ENCODE results near the gene CORO2B. TPM values are rescaled to one million over a fixed set of nuclear protein-coding genes. Genes with fewer than 3 reads are reported as not detected.

CORO2B gene
- total RNA-seq, 4 donors from 2014 or later: 3.1 to 9.6 (median 8.6) TPM

DNA sequence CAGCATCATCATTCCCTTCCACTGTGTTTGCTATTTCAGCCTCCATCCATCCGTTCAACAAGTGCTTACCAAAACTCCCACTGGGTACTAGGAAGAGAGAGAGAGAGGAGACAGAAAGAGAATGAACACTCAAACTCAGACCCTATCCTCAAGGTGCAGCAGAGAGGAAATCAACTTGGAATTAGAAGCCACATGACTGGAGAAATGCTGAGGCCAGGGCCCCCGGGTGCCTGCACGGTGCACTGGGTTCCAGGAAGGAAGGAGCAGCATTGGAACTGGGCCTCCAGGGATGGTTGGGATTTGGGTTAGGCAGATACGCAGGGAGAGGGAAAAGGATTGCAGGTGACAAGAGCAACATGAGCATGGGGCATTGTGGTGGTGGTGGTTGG, 30.0 kb downstream of the CORO2B start:
- H3K36me3 ChIP-seq: no peaks in the 10 kb centered on the region
- intact Hi-C loops (cut with DNase I): no loop called here
- TF ChIP-seq, protein P1, sequence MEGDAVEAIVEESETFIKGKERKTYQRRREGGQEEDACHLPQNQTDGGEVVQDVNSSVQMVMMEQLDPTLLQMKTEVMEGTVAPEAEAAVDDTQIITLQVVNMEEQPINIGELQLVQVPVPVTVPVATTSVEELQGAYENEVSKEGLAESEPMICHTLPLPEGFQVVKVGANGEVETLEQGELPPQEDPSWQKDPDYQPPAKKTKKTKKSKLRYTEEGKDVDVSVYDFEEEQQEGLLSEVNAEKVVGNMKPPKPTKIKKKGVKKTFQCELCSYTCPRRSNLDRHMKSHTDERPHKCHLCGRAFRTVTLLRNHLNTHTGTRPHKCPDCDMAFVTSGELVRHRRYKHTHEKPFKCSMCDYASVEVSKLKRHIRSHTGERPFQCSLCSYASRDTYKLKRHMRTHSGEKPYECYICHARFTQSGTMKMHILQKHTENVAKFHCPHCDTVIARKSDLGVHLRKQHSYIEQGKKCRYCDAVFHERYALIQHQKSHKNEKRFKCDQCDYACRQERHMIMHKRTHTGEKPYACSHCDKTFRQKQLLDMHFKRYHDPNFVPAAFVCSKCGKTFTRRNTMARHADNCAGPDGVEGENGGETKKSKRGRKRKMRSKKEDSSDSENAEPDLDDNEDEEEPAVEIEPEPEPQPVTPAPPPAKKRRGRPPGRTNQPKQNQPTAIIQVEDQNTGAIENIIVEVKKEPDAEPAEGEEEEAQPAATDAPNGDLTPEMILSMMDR (IDR thresholded peaks at IDR 0.05): no peak
- no peak for TF ChIP-seq POLR2A (IDR thresholded peaks at IDR 0.05)
- no peak for DNase-seq
- no peaks in the 10 kb centered on the region for H3K27me3 ChIP-seq
- no peak overlapping the region for H3K4me3 ChIP-seq (replicated peaks in 1 of 3)
- no peaks in the 10 kb centered on the region for H3K9me3 ChIP-seq
- 75 to 81% methylated on average over 4 of the region's 4 CpGs for WGBS, 2 donors
- H3K27ac ChIP-seq: peak overlapping the region; percentile 52 to 60 (median 56)
- peaks cover 11 to 24% of the 10 kb centered on the region in 2 donors for H3K4me1 ChIP-seq

DNA sequence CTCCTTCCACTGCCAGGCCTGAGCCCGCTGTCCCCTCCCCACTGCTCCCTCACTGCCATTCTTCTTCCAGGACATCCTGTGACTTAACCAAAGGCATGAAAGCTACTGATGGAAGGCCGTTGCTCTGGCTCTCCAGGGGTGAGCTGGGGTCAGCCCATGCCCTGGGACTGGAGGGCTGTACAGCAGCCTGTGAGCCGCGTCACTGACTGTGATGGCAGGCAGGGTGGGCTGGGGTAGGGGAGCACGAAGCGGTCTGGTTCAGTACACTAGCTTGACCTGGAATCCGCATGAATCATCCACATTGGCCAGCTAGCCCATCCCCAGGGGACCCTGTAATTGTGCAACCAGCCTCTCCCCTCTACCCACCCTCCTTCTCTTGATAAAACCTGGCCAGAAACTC, 30.8 kb downstream of the CORO2B start:
- Histone ChIP-seq H3K27me3 (no peaks in the 10 kb centered on the region), H3K4me1 (peaks cover 11 to 29% of the 10 kb centered on the region in 2 donors), H3K9me3 (no peaks in the 10 kb centered on the region), H3K36me3 (no peaks in the 10 kb centered on the region), H3K4me3 (replicated peaks in 1 of 3) (no peak overlapping the region), H3K27ac (peak overlapping the region in 2 of 3 donors; percentile 52 to 60)
- peak; percentile 37 to 40 for DNase-seq
- TF ChIP-seq POLR2A (IDR thresholded peaks at IDR 0.05): no peak
- TF ChIP-seq, protein P1 (IDR thresholded peaks at IDR 0.05): no peak
- WGBS, 2 donors: 67 to 79% methylated on average over 7 of the region's 7 CpGs
- intact Hi-C loops (cut with DNase I): no loop called here

DNA sequence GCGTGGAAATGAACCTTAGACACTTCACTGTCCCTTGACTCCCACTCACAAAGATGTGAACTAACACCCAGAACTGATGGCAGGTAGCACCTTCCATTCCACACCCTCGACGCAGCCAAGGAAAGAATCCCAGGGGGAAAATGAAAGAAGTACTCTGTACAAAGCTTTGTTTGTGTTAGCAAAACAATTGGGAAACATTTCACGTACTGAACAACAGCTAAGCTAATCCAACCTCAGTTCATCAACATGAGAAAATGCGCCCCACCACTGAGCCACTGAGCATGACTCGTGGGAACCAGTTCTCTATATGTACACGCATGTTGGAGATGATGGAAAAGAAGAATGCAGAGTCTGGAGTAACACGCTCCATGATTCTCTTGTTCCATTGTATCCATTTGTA, 32.0 kb downstream of the CORO2B start:
- H3K27me3 ChIP-seq: no peaks in the 10 kb centered on the region
- TF ChIP-seq, protein P1 (IDR thresholded peaks at IDR 0.05): no peak
- no peak for TF ChIP-seq POLR2A (IDR thresholded peaks at IDR 0.05)
- H3K4me3 ChIP-seq (replicated peaks in 1 of 3): no peak overlapping the region
- WGBS, 2 donors: 78 to 89% methylated on average over 8 of the region's 8 CpGs
- no peaks in the 10 kb centered on the region for H3K9me3 ChIP-seq
- H3K36me3 ChIP-seq: no peaks in the 10 kb centered on the region
- intact Hi-C loops (cut with DNase I): no loop called here
- H3K27ac ChIP-seq: no peak overlapping the region
- peaks cover 11 to 33% of the 10 kb centered on the region in 2 donors for H3K4me1 ChIP-seq
- no peak for DNase-seq

DNA sequence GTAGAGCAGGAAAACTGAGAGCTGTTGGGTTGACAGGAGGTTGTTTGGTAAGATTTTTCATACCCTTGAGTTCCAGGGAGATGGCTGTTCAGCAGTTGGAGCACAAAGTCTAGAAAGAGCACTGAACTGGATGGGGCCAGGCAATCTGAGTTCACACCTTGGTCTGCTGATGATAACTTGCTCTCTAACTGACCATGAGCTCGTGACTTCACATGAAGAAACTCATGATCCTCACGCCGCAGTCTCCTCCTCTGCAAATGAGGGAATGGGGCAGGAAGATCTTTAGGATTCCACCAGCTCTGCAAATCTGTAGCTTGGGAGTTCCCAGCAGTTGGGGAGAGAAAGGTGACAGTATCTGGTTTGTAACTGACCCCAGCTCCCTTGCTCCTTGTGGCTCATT, 33.7 kb downstream of the CORO2B start:
- Histone ChIP-seq H3K4me3 (replicated peaks in 1 of 3) (no peak overlapping the region), H3K27ac (no peak overlapping the region), H3K27me3 (no peaks in the 10 kb centered on the region), H3K36me3 (no peaks in the 10 kb centered on the region), H3K9me3 (no peaks in the 10 kb centered on the region), H3K4me1 (peaks cover 11 to 30% of the 10 kb centered on the region in 2 donors)
- intact Hi-C loops (cut with DNase I): no loop called here
- WGBS, 2 donors: 98 to 100% methylated on average over 3 of the region's 3 CpGs
- no peak for DNase-seq
- no peak for TF ChIP-seq POLR2A (IDR thresholded peaks at IDR 0.05)
- TF ChIP-seq, protein P1 (IDR thresholded peaks at IDR 0.05): no peak

DNA sequence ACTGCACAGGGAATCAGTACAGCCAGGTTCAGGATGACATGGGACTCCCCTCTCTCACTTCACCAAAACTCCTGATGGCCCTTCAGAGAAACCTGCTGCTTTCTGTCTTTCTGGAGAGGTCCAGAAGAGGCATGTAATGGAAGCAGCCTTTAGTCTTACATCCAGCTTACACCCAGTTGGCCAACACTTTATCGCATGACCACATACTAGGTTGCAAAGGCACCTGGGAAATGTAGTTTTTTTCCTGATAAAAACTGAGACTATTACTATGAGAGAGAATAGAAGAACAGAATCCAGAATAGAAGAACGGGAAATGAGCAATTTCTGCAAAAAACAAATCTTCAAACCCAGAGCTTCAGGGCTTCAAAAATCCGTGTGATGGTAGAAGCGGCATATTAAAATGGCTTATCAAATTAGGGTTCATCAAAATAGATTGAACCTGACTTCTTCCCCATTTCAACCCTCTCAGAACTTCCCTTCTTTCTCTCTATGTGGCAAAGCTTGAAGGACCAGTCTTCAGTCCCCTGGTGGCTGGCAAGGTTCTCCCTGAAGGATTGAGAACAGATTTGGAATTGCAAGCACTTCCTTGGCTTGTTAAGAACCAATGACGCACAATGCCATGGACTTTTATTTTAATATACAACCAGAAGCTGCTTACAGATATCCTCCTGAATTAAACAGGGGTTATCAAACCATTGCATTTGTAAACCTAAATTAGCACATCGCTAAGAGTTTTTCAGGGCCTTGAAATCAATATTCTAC, 34.4 kb downstream of the CORO2B start:
- no peaks in the 10 kb centered on the region for H3K9me3 ChIP-seq
- no peak overlapping the region for H3K27ac ChIP-seq
- intact Hi-C loops (cut with DNase I): no loop called here
- DNase-seq: no peak
- H3K4me3 ChIP-seq (replicated peaks in 1 of 3): no peak overlapping the region
- TF ChIP-seq POLR2A (IDR thresholded peaks at IDR 0.05): no peak
- TF ChIP-seq, protein P1 (IDR thresholded peaks at IDR 0.05): no peak
- no peaks in the 10 kb centered on the region for H3K27me3 ChIP-seq
- WGBS, 2 donors: 95 to 98% methylated on average over 6 of the region's 6 CpGs
- no peaks in the 10 kb centered on the region for H3K36me3 ChIP-seq
- H3K4me1 ChIP-seq: peaks cover 6 to 24% of the 10 kb centered on the region in 2 donors

All from thyroid gland (tissue), 4 donors.